Measurements from ENCODE around the gene TMEM234.
A peak's percentile ranks its signal among the peaks of the same experiment; 100 is the strongest.
"Not testable (repeated sequence)": the region's sequence is repeated elsewhere in the genome, so short reads cannot be mapped to it uniquely, and the experiment has no call there.

Gene TMEM234

DNA sequence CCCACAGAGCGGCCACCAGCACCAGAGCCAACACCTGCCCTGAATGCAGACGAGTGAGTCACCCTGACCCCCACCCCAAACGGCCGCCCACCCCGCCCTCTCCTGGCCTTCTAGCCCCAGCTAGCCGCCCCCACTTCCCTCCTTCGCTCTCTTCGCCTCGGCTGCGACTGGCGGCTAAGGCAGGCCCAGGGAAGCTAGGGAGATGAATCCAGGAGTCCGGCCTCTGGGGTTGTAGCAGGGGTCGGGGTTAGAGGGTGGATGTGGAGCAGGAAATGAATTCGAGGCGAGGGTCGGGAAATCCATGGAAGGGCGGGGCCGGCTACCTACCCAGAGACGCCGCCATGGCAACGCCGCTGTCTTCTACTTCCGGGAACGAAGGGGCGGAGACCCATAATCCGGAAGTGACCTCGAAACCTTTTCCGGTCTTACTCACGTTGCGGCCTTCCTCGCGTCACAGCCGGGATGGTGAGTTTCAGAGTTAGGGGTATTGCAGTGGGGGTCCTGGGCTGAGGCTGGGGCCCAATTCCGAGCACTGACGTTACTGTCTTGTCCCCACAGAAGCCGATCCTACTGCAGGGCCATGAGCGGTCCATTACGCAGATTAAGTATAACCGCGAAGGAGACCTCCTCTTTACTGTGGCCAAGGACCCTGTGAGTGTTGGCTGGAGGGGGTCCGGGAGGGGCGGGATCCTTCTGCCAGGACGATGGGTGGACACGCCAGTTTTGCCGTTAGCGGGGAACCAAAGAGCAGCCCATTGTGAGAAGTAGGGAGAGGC, at the start of gene TMEM234, which contains the start of gene EIF3I:
Gene TMEM234, minus strand, starts transcription at position 374 of the 776 bp plus-strand sequence. Its CDS starts 31 bp downstream, at position 343.
Gene EIF3I, plus strand, starts transcription at position 428 of the 776 bp plus-strand sequence. Its CDS starts 35 bp downstream, at position 463.
- DNase-seq (ENCODE audit: low read depth), result peak; percentile 70
- TF ChIP-seq, protein P1, sequence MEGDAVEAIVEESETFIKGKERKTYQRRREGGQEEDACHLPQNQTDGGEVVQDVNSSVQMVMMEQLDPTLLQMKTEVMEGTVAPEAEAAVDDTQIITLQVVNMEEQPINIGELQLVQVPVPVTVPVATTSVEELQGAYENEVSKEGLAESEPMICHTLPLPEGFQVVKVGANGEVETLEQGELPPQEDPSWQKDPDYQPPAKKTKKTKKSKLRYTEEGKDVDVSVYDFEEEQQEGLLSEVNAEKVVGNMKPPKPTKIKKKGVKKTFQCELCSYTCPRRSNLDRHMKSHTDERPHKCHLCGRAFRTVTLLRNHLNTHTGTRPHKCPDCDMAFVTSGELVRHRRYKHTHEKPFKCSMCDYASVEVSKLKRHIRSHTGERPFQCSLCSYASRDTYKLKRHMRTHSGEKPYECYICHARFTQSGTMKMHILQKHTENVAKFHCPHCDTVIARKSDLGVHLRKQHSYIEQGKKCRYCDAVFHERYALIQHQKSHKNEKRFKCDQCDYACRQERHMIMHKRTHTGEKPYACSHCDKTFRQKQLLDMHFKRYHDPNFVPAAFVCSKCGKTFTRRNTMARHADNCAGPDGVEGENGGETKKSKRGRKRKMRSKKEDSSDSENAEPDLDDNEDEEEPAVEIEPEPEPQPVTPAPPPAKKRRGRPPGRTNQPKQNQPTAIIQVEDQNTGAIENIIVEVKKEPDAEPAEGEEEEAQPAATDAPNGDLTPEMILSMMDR (IDR thresholded peaks at IDR 0.05; ENCODE audit: low read depth, low read length, missing control alignments), result no peak
- peak within 1 kb of the TSS; percentile 56 for H3K4me3 ChIP-seq (ENCODE audit: low read depth, low read length)

DNA sequence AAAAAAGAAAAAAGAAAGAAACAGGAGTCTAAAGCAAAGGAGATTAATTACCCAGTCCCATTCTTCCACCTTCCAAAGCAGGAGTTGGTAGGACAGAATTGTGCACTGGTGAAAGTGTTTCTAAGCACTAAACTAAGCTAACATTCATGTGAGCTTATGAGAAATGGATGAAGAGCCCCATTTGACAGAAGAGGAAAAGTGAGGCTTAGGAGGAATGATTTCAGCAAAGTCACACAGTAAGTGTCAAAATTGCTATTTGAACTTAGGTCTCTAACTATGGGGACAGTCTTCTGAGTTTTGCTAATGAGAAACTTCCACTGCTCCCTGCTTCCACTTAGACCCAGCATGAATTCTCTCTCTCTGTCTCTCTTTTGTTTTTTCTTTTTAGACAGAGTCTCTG, 47.6 kb upstream of the TMEM234 start:
- DNase-seq (ENCODE audit: low read depth), result no peak
- H3K4me3 ChIP-seq (ENCODE audit: low read depth, low read length), result no peak overlapping the region
- TF ChIP-seq, protein P1 (IDR thresholded peaks at IDR 0.05; ENCODE audit: low read depth, low read length, missing control alignments), result no peak

DNA sequence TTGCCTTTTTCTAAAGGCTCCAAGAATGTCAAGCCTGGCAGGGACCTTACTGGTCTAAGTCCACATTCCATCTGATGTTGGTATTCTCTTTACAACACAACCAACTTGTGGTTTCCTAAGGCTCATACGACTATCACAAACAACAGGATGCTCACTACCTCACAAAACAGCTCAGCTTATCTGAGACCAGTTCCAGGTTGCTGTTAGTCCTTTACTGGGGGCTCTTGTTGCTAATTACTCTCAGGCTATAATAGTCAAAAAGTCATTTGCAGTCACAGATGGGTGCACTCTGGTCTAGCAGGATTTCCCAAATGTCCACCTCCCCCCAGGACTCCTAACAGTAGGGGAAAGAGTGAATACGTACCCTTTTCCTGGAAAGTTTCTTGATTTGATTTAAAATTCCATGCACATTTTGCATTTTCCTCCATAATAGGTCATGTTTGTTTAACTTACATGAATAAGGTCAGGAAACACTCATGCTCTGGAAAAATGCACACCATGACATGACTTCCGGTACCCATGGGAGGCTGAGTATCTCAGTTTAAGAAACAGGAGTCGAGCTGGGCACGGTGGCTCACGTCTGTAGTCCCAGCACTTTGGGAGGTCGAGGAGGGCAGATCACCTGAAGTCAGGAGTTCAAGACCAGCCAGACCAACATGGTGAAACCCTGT, 44.9 kb upstream of the TMEM234 start:
- TF ChIP-seq, protein P1 (IDR thresholded peaks at IDR 0.05; ENCODE audit: low read depth, low read length, missing control alignments), result no peak
- H3K4me3 ChIP-seq (ENCODE audit: low read depth, low read length), result no peak overlapping the region
- no peak for DNase-seq (ENCODE audit: low read depth)

DNA sequence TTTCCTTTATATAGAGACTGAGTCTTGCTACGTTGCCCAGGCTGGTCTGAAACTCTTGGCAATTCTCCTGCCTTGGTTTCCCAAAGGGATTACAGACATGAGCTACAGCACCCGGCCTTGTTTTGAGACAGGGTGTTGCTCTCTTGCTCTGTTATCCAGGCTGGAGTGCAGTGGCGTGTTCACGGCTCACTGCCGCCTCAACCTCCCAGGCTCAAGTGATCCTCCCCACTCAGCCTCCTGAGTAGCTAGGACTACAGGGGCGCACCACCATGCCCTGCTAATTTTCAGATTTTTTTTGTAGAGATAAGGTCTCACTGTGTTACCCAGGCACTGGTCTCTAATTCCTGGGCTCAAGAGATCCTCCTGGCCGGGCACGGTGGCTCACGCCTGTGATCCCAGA, 43.7 kb upstream of the TMEM234 start:
- DNase-seq (ENCODE audit: low read depth), result no peak
- TF ChIP-seq, protein P1 (IDR thresholded peaks at IDR 0.05; ENCODE audit: low read depth, low read length, missing control alignments), result no peak
- H3K4me3 ChIP-seq (ENCODE audit: low read depth, low read length), result no peak overlapping the region

DNA sequence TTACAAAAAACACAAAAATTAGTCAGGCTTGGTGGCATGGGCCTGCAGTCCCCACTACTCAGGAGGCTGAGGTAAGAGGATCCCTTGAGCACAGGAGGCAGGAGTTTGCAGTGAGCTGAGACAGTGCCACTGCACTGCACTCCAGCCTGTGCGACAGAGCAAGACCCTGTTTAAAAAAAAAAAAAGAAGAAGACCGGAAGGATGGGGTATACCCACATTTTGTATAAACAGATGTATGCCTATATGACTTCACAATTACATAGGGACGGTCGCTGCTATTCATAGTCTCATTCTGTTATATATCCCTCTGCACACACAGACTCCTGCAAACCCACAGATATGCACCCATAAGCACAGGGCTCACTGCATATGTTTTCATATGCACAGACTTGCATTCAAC, 41.6 kb upstream of the TMEM234 start:
- no peak overlapping the region; the same call in 1 of the 2 replicates for H3K4me3 ChIP-seq (ENCODE audit: low read depth, low read length)
- DNase-seq (ENCODE audit: low read depth), result no peak
- TF ChIP-seq, protein P1 (IDR thresholded peaks at IDR 0.05; ENCODE audit: low read depth, low read length, missing control alignments), result no peak

DNA sequence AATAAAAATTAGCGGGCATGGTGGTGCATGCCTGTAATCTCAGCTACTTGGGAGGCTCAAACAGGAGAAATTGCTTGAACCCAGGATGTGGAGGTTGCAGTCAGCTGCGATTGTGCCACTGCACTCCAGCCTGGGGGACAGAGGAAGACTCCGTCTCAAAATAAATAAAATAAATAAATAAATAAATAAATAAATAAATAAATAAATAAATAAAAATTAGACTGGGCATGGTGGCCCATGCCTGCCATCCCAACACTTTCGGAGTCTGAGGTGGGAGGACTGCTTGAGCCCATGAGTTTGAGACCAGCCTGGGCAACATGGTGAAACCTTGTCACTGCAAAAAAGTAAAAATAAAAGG, 41.1 kb upstream of the TMEM234 start:
- H3K4me3 ChIP-seq (ENCODE audit: low read depth, low read length); DNase-seq (ENCODE audit: low read depth): not testable (repeated sequence)

DNA sequence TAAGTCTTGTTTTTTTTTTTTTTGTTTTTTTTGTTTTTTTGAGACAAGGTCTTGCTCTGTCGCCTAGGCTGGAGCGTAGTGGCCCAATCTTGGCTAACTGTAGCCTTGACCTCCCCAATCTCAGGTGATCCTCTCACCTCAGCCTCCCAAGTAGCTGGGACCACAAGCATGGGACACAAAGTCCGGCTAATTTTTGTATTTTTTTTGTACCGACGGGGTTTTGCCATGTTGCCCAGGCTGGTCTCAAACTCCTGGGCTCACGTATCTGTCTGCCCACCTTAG, 35.0 kb upstream of the TMEM234 start:
- H3K4me3 ChIP-seq (ENCODE audit: low read depth, low read length), result no peak overlapping the region

More for the DNA sequence above, 35.0 kb upstream of the TMEM234 start:
- DNase-seq (ENCODE audit: low read depth), result no peak
- TF ChIP-seq, protein P1 (IDR thresholded peaks at IDR 0.05; ENCODE audit: low read depth, low read length, missing control alignments), result no peak
